Measurements from ENCODE around the gene TEAD1. TPM values are rescaled to one million over a fixed set of nuclear protein-coding genes. Genes with fewer than 3 reads are reported as not detected.

TEAD1 gene
- total RNA-seq, 4 donors from 2014 or later = 127 to 165 (median 140) TPM

- 50 to 59% methylated on average over 2 of the region's 2 CpGs for WGBS, 2 donors
- no peaks in the 10 kb centered on the region for H3K27me3 ChIP-seq
- DNase-seq (ENCODE audit: low spot score in 2 of 2) = no peak
- H3K9me3 ChIP-seq = no peaks in the 10 kb centered on the region
- no peak overlapping the region for H3K4me3 ChIP-seq
- TF ChIP-seq POLR2A (IDR thresholded peaks at IDR 0.05) (no peak), EP300 (IDR thresholded peaks at IDR 0.05) (no peak)
- TF ChIP-seq, protein P1, sequence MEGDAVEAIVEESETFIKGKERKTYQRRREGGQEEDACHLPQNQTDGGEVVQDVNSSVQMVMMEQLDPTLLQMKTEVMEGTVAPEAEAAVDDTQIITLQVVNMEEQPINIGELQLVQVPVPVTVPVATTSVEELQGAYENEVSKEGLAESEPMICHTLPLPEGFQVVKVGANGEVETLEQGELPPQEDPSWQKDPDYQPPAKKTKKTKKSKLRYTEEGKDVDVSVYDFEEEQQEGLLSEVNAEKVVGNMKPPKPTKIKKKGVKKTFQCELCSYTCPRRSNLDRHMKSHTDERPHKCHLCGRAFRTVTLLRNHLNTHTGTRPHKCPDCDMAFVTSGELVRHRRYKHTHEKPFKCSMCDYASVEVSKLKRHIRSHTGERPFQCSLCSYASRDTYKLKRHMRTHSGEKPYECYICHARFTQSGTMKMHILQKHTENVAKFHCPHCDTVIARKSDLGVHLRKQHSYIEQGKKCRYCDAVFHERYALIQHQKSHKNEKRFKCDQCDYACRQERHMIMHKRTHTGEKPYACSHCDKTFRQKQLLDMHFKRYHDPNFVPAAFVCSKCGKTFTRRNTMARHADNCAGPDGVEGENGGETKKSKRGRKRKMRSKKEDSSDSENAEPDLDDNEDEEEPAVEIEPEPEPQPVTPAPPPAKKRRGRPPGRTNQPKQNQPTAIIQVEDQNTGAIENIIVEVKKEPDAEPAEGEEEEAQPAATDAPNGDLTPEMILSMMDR (IDR thresholded peaks at IDR 0.05) = no peak
- H3K27ac ChIP-seq = no peak overlapping the region
- H3K36me3 ChIP-seq = peaks cover 0 to 6% (median 0%) of the 10 kb centered on the region in 3 donors
- H3K4me1 ChIP-seq = peaks cover 0 to 41% (median under 1%) of the 10 kb centered on the region in 4 donors
Measured at GRCh38 chr11:12793506-12793905, 119.3 kb downstream of the TEAD1 start.

DNA sequence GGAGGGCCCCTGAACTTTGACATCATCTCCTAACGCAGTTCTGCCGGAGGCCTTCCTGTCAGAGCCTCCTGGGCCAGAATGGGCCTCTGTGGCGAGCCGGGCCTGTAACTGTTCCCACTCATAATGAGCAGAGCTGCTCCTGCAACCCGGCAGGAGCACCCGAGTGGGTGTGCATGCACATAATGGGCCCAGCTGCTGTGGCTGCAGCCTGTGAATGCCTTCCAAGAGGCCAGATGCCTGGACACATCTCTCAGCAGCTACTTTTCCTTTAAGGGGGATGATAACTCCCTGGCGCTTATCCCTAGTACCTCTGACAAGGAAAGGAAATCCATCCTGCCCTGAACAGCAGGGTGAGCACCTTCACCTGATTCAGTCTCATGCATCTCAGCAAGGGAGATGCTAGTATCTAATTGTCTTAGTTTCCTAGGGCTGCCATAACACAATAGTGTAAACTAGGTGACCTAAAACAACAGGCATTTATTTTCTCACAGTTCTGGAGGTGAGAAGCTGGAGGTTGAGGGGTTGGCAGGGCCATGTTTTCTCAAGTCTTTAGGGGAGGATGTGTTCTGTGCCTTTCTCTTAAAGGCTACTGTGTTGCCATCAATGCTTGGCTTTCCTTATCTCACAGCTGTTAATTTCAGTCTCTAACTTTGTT is 120.5 kb downstream of the TEAD1 start:
- TF ChIP-seq EP300 (IDR thresholded peaks at IDR 0.05) (no peak), POLR2A (IDR thresholded peaks at IDR 0.05) (no peak)
- TF ChIP-seq, protein P1 (IDR thresholded peaks at IDR 0.05) = no peak
- Histone ChIP-seq H3K4me3 (no peak overlapping the region), H3K27ac (no peak overlapping the region), H3K36me3 (peaks cover 0 to 6% (median 0%) of the 10 kb centered on the region in 3 donors), H3K9me3 (no peaks in the 10 kb centered on the region), H3K27me3 (no peaks in the 10 kb centered on the region), H3K4me1 (peaks cover 0 to 42% (median 5%) of the 10 kb centered on the region in 4 donors)
- no peak for DNase-seq (ENCODE audit: low spot score in 2 of 2)
- 51 to 58% methylated on average over 7 of the region's 7 CpGs for WGBS, 2 donors

DNA sequence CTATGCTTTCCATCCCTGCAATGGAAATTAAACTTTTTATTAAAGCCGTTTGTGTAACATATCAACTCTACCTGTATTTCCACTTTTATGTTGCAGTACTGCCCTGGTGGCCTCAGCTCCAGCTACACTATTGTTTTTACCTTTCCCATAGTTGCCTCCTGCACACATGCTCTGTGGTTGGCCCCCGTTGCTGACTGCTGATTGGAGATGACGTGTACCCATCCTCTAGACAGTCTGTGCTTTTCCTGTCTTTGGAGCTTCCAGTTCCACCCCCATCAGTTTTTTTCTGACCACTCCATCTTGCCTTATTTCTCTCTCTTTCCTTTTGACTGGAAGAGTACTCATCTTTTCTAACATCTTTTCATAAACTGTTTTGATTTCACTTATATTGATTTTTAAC is 123.8 kb downstream of the TEAD1 start:
- DNase-seq (ENCODE audit: low spot score in 2 of 2) = no peak
- Histone ChIP-seq H3K9me3 (no peaks in the 10 kb centered on the region), H3K4me1 (peaks cover 0 to 60% (median 16%) of the 10 kb centered on the region in 4 donors), H3K36me3 (peaks cover 0 to 6% (median 0%) of the 10 kb centered on the region in 3 donors), H3K4me3 (no peak overlapping the region), H3K27me3 (no peaks in the 10 kb centered on the region), H3K27ac (no peak overlapping the region)
- TF ChIP-seq POLR2A (IDR thresholded peaks at IDR 0.05) = no peak
- no peak for TF ChIP-seq EP300 (IDR thresholded peaks at IDR 0.05)
- 85 to 89% methylated on average over 3 of the region's 3 CpGs for WGBS, 2 donors

DNA sequence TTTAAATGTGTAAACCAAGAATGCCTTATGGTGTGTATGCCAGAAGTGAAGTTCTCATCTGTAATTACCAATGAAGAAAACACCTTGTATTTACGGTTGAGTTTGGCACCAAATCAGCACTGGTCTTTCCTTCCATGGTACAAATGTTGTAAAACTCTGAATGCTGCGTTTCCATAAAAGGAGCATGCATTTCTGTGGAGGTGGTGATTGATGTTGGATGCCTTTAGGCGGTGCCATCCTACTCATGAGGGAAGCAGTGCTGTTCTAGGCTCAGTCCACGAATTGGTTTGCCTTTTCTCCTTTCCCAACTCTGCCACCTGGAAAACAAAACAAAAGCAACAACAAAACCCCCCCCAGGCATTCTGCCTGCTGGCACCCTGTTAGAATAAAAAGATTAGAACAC is 124.4 kb downstream of the TEAD1 start:
- Histone ChIP-seq H3K4me3 (no peak overlapping the region), H3K27me3 (no peaks in the 10 kb centered on the region), H3K27ac (peak overlapping the region in 1 of 4 donors; percentile 38), H3K36me3 (peaks cover 0 to 6% (median 0%) of the 10 kb centered on the region in 3 donors), H3K9me3 (no peaks in the 10 kb centered on the region), H3K4me1 (peaks cover 0 to 60% (median 21%) of the 10 kb centered on the region in 4 donors)
- TF ChIP-seq, protein P1 (IDR thresholded peaks at IDR 0.05) = no peak
- TF ChIP-seq POLR2A (IDR thresholded peaks at IDR 0.05) (no peak), EP300 (IDR thresholded peaks at IDR 0.05) (no peak)
- no peak for DNase-seq (ENCODE audit: low spot score in 2 of 2)
- WGBS, 2 donors = 58% methylated on average over 4 of the region's 4 CpGs

GRCh38 chr11:12799334-12799835 is 125.2 kb downstream of the TEAD1 start:
- no peak overlapping the region for H3K4me3 ChIP-seq
- peaks cover 0 to 67% (median 24%) of the 10 kb centered on the region in 4 donors for H3K4me1 ChIP-seq
- no peaks in the 10 kb centered on the region for H3K27me3 ChIP-seq
- DNase-seq (ENCODE audit: low spot score in 2 of 2) = no peak
- H3K36me3 ChIP-seq = peaks cover 0 to 6% (median 0%) of the 10 kb centered on the region in 3 donors
- no peaks in the 10 kb centered on the region for H3K9me3 ChIP-seq
- H3K27ac ChIP-seq = peak overlapping the region in 1 of 4 donors; percentile 38
- TF ChIP-seq, protein P1 (IDR thresholded peaks at IDR 0.05) = no peak
- TF ChIP-seq POLR2A (IDR thresholded peaks at IDR 0.05) = no peak
- no peak for TF ChIP-seq EP300 (IDR thresholded peaks at IDR 0.05)
- 42 to 49% methylated on average over 4 of the region's 4 CpGs for WGBS, 2 donors

All from tibial nerve (tissue), 4 donors.